ENCODE results near the gene KIFBP. TPM values are rescaled to one million over a fixed set of nuclear protein-coding genes. Genes with fewer than 3 reads are reported as not detected.
"Not testable (repeated sequence)": the region's sequence is repeated elsewhere in the genome, so short reads cannot be mapped to it uniquely, and the experiment has no call there.

The KIFBP gene
- 27.3 TPM for total RNA-seq

GRCh38 chr10:68988530-68989316, at the start of gene KIFBP:
KIFBP (plus strand) TSS chr10:68988803; CDS start chr10:68988833, 30 bp downstream.
- DNase-seq (ENCODE audit: low spot score) = peak; percentile 94

- DNase-seq (ENCODE audit: low spot score) = no peak
Observed at GRCh38 chr10:68938884-68939283, 49.7 kb upstream of the KIFBP start.

GRCh38 chr10:68940917-68941316, 47.7 kb upstream of the KIFBP start:
- not testable (repeated sequence) for DNase-seq (ENCODE audit: low spot score)

GRCh38 chr10:68950598-68950997, 38.0 kb upstream of the KIFBP start:
- DNase-seq (ENCODE audit: low spot score) = no peak

- no peak for DNase-seq (ENCODE audit: low spot score)
Observed at GRCh38 chr10:68954904-68955303, 33.7 kb upstream of the KIFBP start.

GRCh38 chr10:68955355-68955831, 33.2 kb upstream of the KIFBP start:
- DNase-seq (ENCODE audit: low spot score) = no peak

GRCh38 chr10:68955832-68956532, 32.6 kb upstream of the KIFBP start, which contains the start of gene DDX21:
DDX21 (plus strand) TSS chr10:68956170; CDS start chr10:68956226, 56 bp downstream.
- peak; percentile 94 for DNase-seq (ENCODE audit: low spot score)

- DNase-seq (ENCODE audit: low spot score) = no peak
Observed at GRCh38 chr10:68957284-68957615, 31.4 kb upstream of the KIFBP start.

- no peak for DNase-seq (ENCODE audit: low spot score)
Observed at GRCh38 chr10:68957654-68958053, 30.9 kb upstream of the KIFBP start.

GRCh38 chr10:68959695-68960527, 28.7 kb upstream of the KIFBP start:
- DNase-seq (ENCODE audit: low spot score) = no peak

- DNase-seq (ENCODE audit: low spot score) = no peak
Observed at GRCh38 chr10:68963151-68963550, 25.5 kb upstream of the KIFBP start.

GRCh38 chr10:68973975-68974374, 14.6 kb upstream of the KIFBP start:
- DNase-seq (ENCODE audit: low spot score) = no peak

GRCh38 chr10:68975936-68976473, 12.6 kb upstream of the KIFBP start:
- not testable (repeated sequence) for DNase-seq (ENCODE audit: low spot score)

- not testable (repeated sequence) for DNase-seq (ENCODE audit: low spot score)
Observed at GRCh38 chr10:68979738-68980137, 8.9 kb upstream of the KIFBP start.

GRCh38 chr10:68981074-68981473, 7.5 kb upstream of the KIFBP start:
- no peak for DNase-seq (ENCODE audit: low spot score)

GRCh38 chr10:68982389-68982788, 6.2 kb upstream of the KIFBP start:
- no peak for DNase-seq (ENCODE audit: low spot score)

GRCh38 chr10:68987611-68988010, 992 bp upstream of the KIFBP start:
- DNase-seq (ENCODE audit: low spot score) = no peak

GRCh38 chr10:68989317-68989990, 851 bp downstream of the KIFBP start:
- no peak for DNase-seq (ENCODE audit: low spot score)

GRCh38 chr10:68992636-68993440, 4.2 kb downstream of the KIFBP start:
- no peak for DNase-seq (ENCODE audit: low spot score)

- DNase-seq (ENCODE audit: low spot score) = no peak
Observed at GRCh38 chr10:68997211-68997610, 8.6 kb downstream of the KIFBP start.

All from ureter (tissue), 1 donor.